HG03064 (cell line): ENCODE measurements around the gene RP9.
A peak's percentile ranks its signal among the peaks of the same experiment; 100 is the strongest.

Experiments
- ATAC-seq: cut with Tn5 transposase; IDR thresholded peaks from one replicate; pipeline ENCODE4 v1.9.1; 2021; ENCODE audit warnings: low read depth; ENCODE audit not compliant: unreplicated experiment

Gene RP9

DNA sequence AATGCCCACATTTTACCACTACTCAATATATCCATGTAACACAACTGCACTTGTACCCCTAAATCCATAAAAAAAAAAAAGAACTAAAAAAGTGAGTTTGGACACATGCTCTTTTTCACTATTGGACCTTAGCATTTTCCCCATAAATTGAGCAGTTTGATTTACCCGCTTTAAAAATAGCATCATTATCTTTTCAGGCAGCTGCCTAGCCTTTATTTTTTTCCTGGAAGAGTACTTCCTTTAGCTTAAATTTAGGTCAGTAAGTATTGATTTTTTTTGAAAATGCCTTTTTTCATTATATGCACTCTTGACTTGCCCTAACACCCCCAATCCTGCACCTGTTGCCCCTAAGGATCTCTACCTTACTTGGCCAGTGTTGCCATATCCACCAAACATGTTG lies 41.3 kb downstream of the RP9 start:
- ATAC-seq = no peak

DNA sequence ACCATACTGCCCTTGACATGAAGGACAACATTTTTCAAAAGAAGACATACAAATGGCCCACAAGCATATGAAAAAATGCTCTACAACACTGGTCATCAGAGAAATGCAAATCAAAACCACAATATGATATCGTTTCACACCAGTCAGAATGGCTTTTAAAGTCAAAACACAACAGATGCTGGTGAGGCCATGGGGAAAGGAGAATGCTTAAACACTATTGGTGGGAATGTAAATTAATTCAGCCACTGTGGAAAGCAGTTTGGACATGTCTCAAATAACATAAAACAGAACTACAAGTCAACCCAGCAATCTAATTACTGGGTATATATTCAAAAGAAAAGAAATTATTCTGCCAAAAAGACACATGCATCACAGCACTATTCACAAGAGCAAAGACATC lies 42.4 kb downstream of the RP9 start:
- ATAC-seq = no peak

DNA sequence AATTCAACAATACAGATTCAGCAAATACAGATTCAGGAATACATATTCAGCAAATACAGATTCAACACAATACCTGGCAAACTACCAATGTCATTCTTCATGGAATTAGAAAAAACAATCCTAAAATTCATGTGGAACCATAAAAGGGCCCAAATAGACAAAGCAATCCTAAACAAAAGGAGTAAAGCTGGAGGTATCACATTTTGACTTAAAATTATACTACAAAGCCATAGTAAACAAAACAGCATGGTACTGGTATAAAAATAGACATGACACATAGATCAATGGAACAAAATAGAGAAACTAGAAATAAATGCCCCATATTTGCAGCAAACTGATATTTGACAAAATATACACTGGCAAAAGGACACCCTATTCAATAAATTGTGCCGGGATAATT lies 43.2 kb downstream of the RP9 start:
- ATAC-seq = no peak

DNA sequence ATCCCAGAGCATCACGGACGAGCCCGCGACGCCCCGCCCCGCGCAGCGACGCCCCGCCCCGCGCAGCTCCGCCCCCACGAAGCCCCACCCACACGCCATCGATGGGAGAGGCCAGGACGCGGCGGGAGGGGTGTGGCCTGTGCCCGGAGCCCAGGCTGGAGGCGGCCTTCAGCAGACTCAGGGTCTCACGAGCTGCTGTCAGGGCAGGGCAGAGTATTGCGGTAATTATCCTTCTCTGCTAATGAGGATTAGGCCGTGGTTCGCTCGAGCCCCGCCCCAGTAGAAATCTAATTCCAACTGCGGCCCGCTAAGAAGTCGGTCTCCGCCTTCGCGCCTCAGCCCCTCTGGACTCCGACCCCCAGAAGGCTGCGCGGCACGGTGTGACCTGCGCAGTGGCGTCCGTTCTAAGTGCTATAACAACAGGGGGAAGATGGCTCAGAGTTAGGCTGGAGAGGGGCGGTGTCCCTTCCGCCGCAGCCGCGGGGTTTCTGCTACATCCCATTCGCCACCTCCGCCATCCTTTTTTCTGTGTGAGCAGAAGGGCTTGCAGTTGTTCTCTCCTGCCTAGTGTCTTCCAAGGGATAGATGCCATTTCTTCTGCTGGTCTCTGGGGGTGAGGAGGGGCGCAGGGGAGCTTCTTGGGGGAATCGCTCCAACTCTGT lies 46.3 kb downstream of the RP9 start:
- peak; percentile 96 for ATAC-seq

DNA sequence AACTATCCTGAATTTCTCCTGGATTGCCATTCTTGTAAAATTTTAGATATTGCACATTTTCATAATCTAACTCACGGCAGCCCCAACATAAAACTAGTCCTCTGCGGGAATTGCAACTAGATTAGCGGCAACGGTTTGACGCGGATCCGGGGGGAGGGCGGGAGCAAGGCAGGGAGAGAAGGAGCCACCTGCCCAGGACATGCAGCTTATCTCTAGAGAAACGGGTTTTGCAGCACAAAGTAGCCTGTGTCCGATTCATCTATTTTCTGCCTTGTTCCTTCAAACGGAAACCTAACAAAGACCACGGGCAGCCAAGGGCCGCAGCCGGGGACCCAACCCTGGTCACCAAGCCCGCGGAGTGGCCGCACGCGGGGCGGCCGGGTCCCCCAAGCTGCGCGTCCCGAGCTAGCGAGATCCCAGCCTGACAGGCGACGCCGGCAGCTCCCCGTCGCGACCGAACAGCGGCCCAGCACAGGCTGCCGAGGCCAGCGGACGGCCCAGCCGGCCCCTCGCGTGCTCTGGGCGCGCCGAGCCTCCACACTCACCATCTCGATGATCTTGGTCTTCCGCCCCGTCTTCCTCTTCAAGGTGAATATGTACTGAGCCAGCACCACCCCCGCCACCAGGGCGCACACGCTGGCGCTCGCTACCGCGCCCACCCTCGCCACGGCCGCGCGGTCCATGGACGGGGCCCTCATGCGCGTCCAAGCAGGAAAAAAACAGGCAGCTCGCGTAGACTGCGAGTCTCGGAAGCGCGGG lies 47.0 kb downstream of the RP9 start, which contains the start of gene NT5C3A:
TSS of gene NT5C3A (minus strand) at position 754 of the 759 bp plus-strand sequence. CDS start at position 683, 71 bp downstream.
- peak; percentile 41 for ATAC-seq

DNA sequence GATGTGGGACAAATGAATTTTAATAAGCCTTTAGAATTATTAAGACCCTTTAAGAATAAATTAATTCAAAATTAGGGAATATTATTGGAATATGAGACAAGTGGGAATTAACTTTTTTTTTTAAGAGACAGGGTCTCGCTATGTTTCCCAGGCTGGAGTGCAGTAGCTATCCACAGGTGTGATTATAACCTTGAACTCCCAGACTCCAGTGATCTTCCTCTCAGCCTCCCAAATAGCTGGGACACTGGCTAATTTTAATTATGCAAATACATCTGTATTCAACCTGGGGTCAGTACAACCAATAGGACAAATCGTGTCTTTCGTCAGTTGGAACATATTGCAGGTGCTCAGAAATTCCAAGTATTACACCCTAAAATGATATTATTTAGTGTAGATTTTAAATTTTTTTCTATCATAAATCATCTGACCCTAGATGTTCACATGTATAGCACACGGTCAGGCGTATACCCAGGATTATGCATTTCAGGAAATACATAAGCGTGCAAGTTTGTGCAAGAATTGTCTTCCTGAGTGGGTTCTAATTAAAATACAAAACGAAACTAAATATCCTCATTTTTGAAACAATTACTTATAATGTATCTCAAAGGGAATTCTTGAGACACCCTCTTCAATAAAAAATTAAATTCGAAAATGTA lies 47.8 kb downstream of the RP9 start:
- ATAC-seq = no peak

DNA sequence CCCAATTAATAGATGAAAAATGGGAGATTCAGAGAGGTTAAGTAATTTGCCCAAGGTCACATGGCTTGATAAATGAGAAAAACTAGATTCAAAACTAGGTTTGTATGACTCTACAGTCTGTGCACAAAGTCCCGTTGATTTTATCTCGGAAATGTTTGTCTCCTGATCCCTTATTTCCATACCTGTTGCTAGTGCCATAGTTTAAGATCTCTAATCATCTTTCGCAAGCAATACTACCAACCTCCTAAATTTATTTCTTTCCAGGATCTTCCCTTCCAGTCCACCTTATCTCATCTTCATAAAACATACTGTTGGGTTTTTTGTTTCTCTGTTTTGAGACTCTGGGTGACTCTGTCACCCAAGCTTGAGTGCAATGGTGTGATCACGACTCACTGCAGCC lies 49.6 kb downstream of the RP9 start:
- no peak for ATAC-seq

DNA sequence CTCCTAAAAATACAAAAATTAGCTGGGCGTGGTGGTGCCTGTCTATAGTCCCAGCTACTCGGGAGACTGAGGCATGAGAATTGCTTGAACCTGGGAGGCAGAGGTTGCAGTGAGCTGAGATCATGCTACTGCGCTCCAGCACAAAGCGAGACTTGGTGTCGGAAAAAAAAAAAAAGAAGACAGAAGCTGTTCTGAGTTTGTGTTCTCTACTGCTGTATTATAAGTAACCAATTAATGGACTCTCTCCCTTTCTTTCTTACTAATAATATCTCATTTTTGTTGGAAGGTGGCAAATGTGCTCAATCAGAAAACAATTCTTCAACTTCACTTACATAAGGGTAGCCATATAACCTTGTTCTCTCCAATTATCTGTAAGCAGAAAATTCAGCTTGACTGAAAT lies 54.0 kb downstream of the RP9 start:
- no peak for ATAC-seq

DNA sequence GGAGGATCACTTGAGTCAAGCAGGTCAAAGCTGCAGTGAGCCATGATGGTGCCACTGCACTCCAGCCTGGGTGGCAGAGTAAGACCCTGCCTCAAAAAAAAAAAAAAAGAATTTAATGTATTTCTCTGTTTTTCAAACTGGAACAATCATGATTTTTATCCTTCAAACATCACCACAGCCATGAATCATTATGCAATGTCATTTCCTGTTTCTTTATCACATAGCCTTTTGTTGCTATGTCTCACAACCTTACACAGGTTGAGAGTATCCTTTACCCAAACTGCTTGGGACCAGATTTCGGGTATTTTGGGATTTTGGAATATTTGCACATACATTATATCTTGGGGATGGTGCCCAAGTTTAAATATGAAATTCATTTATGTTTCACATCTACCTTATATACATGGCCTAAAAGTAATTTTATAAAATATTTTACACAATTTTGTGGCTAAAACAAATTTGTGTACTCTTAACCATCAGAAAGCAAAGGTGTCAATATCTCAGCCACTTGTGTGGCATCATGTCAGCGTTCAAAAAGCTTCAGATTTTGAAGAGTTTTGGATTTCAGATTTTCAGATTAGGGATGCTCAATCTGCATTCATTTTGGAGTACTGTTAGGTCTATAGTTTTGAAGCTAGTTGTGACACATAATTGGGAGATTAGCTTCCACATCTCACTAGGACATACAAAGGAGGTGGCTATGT lies 54.8 kb downstream of the RP9 start:
- no peak for ATAC-seq

DNA sequence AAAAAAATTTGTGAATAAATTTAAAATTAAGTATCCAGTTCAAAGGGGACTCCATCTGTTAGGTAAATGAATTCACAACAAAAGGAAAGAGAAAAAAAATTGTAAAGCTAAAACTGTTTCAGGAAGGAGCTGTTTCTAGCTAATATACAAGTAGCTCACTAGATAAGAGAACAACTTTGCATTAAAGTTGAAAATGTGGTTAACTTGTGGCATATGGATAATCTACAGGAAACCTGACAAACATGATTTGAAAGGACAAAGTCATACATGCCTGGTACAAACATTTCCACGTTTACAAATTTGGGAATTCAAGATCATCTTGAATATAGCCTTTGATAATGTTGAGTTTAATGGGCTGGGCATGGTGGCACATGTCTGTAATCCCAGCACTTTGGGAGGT lies 55.5 kb downstream of the RP9 start:
- ATAC-seq = no peak

DNA sequence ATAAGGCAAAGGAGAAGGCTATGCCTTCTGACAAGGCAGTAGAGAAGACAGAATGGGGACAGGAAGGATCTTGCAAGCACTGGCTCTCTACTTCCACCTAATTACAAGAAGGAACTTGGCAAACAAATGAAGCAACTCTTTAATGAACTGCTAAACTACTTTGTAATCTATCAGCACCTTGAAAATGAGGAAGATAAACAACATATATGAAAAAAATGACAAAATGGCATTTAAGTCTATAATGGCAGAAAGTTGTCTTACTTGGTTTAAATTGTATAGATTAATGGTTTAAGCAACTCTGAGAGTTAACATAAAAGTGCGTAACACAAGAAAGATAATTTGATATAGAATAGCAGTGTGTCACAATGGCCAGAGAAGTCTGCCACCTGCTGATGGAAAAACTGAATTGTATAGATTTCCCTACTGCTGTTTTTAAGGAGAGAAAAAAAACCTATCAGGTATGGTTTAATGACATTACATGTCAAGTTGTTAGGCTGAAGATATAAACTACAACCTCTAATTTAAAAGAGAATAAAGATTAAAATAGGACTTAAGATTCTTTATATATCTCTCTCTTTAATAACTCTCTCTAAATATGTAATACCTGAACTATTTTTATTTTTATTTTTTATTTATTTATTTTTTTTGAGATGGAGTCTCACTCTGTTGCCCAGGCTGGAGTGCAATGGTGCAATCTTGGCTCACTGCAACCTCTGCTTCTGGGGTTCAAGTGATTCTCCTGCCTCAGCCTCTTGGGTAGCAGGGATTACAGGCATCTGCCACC lies 58.5 kb downstream of the RP9 start:
- peak; percentile 43 for ATAC-seq

DNA sequence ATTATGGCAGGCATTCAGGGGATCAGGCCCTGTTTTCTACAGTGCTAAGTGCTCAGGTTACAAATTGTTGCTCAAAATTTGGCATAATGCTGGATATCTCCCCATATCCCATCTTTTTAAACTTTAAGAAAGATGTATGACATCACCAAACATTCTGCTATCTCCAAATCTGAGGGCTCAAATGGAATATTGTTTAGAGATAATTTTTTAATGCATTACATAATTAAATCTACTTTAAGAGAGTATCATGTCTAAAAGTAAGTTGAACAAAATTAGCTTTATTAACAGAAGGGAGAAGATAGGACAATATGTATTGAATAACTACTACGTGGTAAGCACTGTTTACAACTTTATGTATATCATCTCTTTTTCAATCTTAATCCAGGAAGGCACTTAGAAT lies 60.5 kb downstream of the RP9 start:
- ATAC-seq = no peak

DNA sequence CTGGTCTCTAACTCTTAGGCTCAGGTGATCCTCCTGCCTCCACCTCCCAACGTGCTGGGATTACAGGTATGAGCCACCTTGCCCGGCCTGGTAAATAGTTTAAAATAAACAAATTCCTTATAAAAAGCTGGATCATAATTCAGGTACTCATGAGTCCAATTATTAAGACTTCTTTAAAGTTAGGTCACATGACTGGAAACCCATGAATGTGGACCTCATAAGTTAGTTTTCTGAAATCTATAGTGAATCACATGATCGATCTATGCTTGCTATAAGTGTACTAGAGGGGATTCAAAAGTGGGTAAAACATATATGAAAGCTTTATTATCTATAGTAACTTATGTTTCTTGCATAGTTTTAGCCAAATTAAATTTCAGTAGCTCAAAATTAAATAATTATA lies 60.9 kb downstream of the RP9 start:
- ATAC-seq = no peak

DNA sequence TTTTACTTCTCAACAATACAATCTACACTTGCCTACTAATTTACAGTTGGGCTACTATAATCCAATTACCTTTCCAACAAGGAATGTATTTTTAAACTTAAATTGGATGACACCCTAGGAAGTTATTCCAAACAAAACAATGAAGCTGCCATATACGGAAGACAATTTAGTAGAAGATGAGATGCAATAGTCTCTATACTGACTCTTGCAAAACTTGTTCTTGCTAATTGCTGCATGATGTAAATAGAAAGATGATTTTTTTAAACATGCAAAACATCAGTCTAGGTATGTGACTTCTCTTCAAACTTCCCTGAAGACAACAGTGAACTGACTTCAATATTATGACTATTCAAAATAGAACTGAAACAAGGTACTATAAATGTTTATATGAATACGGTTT lies 64.2 kb downstream of the RP9 start:
- peak; percentile 32 for ATAC-seq
